ENCODE data around the gene SPON1.

DNA sequence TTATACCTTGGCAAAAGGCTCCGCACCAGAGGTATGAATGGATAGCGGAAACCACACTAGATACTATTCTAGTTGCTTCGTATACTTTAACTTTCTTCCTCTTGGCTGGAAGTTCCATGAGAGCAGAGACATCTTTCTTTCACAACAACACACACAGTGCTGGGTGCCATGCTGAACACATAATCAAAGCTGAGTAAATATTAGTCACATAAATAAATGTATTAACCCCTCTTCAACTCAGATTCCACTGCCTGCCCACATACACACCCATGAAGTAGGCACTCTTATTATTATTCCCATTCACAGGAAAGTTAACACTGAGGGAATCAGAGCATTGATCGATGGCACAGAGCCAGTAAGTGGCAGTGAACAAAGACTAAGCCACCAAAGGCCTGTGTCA, 35.4 kb downstream of the SPON1 start:
- no peak for TF ChIP-seq CTCF (IDR thresholded peaks at IDR 0.05)
- TF ChIP-seq POLR2A (IDR thresholded peaks at IDR 0.05), result no peak

All from heart left ventricle (tissue), 13 donors.